DOHH2 (cell line): Measurements from ENCODE around the gene NDUFS4.

ENCODE experiments used
- EZH2phosphoT487 ChIP-seq: fragments of 200-600 bp; sonication (generic); IDR thresholded peaks from 2 replicates; pipeline ENCODE4 v1.6.1; 2017; ENCODE audit warnings: borderline replicate concordance, mild to moderate bottlenecking, antibody characterized with exemption, low read length, moderate library complexity, mixed read lengths
- TF ChIP-seq, protein P1 (sequence below): fragments of 200-600 bp; sonication (generic); IDR thresholded peaks from one replicate; pipeline ENCODE4 v1.5.1; 2014; ENCODE audit warnings: antibody characterized with exemption, mild to moderate bottlenecking, low read depth, low read length; ENCODE audit not compliant: poor library complexity, severe bottlenecking

DNA sequence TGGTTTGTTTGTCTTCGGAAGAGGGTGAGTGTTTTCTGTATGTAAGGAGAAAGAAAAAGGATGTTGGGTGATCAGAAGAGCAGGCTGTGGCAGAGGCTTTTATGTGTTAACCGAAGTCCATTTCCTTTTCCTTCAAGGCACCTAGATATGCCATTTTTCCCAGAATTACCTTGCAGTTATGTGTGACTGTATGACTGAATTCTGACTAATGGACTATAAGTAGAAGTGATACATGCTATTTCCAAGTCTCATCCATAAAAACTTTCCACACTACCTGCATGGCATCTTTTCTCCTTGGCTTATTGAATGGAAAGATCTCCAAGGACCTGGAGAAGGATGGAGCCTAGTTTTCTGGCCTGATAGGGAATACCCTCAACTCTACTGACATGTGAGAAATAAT is 10.6 kb upstream of the NDUFS4 start:
- TF ChIP-seq, protein P1, sequence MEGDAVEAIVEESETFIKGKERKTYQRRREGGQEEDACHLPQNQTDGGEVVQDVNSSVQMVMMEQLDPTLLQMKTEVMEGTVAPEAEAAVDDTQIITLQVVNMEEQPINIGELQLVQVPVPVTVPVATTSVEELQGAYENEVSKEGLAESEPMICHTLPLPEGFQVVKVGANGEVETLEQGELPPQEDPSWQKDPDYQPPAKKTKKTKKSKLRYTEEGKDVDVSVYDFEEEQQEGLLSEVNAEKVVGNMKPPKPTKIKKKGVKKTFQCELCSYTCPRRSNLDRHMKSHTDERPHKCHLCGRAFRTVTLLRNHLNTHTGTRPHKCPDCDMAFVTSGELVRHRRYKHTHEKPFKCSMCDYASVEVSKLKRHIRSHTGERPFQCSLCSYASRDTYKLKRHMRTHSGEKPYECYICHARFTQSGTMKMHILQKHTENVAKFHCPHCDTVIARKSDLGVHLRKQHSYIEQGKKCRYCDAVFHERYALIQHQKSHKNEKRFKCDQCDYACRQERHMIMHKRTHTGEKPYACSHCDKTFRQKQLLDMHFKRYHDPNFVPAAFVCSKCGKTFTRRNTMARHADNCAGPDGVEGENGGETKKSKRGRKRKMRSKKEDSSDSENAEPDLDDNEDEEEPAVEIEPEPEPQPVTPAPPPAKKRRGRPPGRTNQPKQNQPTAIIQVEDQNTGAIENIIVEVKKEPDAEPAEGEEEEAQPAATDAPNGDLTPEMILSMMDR, result no peak
- TF ChIP-seq EZH2phosphoT487, result no peak
